ENCODE results near the gene CCDC149.
"Not testable (repeated sequence)": the region's sequence is repeated elsewhere in the genome, so short reads cannot be mapped to it uniquely, and the experiment has no call there.

The CCDC149 gene

GRCh38 chr4:24920008-24920407 is 7.2 kb upstream of the CCDC149 start:
- no peak overlapping the region for H3K4me3 ChIP-seq
- no peak overlapping the region for H3K27ac ChIP-seq
- DNase-seq (ENCODE audit: low spot score) = no peak
- TF ChIP-seq CTCF (IDR thresholded peaks at IDR 0.05) = no peak

DNA sequence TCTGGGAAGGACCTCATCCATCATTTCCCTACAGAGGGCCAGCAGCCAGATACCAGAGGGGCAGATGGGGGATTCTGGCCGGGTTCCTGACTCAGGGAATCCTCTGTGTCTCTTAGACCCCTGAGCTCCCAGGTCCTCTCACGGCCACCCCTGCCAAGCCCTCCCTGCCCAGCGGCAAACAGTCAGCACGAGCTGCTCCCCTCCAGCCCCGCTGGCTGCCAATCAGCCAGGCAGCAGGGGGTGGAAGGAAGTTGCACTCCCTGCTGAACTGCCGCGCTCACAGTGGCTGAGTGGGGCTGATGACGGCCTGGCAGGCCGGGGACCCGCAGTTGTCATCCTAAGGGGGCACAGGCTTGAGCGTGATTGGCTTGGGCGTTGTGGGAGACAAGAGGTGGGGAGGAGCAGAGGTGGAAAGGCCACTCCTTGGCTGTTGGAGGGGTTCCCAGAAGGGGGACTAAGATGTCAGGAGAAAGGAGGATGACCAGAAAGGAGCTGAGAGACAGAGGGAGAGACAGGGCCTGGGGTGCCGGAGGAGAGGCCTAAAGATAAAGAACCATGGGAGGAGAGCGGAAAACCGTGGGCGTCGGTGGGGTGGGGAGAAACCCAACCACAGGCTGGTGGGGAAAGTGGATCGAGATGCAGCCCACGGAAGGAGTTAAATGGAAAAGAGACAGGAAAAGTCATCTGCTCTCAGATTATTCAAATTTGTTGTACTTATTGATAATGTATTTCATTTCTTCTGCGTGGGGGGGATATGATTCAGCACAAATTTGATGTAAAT is 4.4 kb upstream of the CCDC149 start:
- Histone ChIP-seq H3K4me3 (no peak overlapping the region), H3K27ac (no peak overlapping the region)
- no peak for DNase-seq (ENCODE audit: low spot score)
- TF ChIP-seq CTCF (IDR thresholded peaks at IDR 0.05) = no peak

DNA sequence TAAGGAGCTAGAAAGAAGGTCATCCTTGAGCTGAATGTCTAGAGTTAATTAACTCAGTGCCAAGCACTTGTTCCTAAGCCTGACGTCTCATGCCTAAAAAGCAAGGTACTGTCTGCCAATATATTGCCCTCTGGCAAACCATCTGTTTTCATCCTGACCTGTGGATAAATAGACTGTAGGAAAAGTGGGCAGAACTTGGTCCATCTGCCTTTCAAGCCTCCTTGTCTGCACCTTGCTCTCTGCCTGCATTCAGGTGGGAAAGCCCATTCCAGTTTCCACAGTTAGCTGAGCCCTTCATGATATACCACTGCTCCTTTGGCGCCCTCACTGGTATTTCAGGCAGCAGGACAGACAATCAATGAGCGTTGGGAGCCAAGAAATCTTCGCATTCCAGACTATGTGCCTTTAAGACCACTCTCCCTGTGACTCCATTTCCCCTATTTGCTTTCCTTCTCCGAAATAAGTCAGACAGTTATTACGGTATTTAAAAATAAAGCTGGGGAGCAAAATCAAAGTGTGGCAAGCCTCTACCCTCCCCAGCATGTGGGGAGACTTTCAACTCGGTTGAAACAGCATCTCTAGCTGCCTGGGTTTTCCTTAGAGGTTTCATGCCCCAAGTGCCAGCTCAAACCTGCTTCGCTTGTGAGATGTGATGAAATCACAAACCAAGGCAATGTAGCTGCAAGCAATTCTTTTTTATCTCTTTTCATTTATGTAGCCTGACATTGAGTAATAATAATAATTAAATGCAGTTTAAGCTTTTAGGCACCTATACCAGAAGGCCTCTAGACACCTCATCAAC is 2.5 kb upstream of the CCDC149 start:
- no peak for TF ChIP-seq CTCF (IDR thresholded peaks at IDR 0.05)
- Histone ChIP-seq H3K4me3 (no peak overlapping the region), H3K27ac (no peak overlapping the region)
- no peak for DNase-seq (ENCODE audit: low spot score)

DNA sequence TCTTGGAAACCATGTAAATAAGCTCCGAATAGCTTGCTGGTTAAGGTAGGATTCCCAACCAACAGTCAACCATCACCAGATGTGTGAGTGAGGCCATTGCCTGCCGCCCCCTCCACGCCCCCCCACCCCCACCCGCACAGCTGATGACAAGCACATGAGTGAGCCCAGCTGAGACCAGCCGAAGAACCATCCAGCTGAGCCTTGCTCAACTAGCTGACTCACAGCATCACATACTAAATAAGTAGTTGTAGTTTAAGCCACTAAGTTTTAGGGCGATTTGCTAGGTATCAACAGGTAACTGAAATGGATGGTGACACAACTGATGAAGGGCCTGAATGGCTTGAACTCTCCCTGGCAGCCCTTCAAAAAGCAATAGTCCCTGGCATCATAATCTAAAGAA is 1.6 kb upstream of the CCDC149 start:
- no peak for TF ChIP-seq CTCF (IDR thresholded peaks at IDR 0.05)
- Histone ChIP-seq H3K27ac (no peak overlapping the region), H3K4me3 (no peak overlapping the region)
- DNase-seq (ENCODE audit: low spot score) = no peak

DNA sequence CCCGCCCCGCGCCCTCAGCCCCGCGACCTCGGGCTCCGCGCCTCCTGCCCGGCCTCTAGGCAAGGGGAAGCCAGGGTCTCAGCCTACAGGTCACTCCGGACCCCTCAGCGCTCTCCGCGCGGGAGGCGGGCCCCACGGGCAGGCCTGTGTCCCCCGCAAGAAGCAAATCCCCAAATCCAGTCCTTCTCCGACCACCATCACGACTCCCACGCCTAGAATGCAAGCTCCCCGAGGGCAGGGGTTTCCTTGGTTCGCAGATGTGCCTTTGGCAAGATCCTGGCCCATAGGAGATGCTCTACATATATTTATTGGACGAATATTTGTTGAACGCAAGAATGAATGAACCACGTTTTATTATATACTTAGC is 260 bp upstream of the CCDC149 start:
- TF ChIP-seq CTCF (IDR thresholded peaks at IDR 0.05) = no peak
- H3K27ac ChIP-seq = peak overlapping the region; percentile 93 to 96
- no peak for DNase-seq (ENCODE audit: low spot score)
- H3K4me3 ChIP-seq = peak overlapping the region; percentile 89

GRCh38 chr4:24910499-24910898 is 2.3 kb downstream of the CCDC149 start:
- DNase-seq (ENCODE audit: low spot score) = no peak
- no peak for TF ChIP-seq CTCF (IDR thresholded peaks at IDR 0.05)

GRCh38 chr4:24909606-24910005 is 3.2 kb downstream of the CCDC149 start:
- H3K27ac ChIP-seq; DNase-seq (ENCODE audit: low spot score); H3K4me3 ChIP-seq: not testable (repeated sequence)

More at GRCh38 chr4:24910499-24910898, 2.3 kb downstream of the CCDC149 start:
- Histone ChIP-seq H3K4me3 (no peak overlapping the region), H3K27ac (no peak overlapping the region)
